ENCODE data around the gene ANKUB1.

The ANKUB1 gene

DNA sequence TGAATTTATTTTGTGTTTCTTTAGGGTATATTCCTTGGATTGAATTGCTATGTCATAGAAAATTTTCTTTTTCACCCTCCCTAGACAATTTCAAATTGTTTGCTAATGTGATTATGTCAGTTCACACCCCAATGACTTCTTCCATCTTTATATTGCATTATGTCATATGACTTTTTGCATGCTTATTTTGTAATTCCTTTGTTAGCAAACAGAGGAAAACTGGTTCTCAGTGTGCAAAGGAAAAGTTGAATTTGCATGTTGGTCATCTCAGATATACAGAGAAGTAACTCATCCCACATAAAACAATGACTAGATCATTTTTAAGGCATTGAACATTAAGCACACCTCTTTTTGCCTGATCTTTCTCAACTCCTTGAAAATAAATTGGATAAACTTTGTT lies 17.3 kb upstream of the ANKUB1 start:
- no peak for DNase-seq (ENCODE audit: low read depth in 1 of 2, low spot score in 1 of 2)

DNA sequence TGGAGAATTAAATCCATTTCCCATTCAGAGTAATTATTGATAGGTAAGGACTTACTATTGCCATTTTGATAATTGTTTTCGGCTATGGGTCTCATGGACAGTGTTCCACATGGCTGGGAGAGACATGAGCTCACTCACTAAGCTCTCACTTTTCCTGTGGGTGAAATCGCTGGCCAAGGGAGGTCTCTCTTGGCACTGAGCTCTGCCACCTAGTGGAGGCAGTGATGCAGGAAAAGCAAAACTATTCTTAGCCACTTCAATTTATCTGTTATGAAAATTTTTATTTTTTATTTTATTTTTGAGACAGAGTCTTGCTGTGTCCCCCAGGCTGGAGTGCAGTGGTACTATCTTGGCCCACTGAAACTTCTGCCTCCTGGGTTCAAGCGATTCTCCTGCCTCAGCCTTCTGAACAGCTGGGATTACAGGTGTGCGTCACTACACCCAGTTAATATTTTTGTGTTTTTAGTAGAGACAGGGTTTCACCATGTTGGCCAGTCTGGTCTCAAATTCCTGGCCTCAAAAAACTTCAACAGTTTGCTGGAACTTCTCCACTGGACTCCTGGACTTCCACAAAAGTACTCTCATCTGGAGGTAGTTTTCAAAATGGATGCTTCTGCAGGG lies 16.0 kb upstream of the ANKUB1 start:
- DNase-seq (ENCODE audit: low read depth in 1 of 2, low spot score in 1 of 2) = peak in 1 of 2 donors; percentile 17

DNA sequence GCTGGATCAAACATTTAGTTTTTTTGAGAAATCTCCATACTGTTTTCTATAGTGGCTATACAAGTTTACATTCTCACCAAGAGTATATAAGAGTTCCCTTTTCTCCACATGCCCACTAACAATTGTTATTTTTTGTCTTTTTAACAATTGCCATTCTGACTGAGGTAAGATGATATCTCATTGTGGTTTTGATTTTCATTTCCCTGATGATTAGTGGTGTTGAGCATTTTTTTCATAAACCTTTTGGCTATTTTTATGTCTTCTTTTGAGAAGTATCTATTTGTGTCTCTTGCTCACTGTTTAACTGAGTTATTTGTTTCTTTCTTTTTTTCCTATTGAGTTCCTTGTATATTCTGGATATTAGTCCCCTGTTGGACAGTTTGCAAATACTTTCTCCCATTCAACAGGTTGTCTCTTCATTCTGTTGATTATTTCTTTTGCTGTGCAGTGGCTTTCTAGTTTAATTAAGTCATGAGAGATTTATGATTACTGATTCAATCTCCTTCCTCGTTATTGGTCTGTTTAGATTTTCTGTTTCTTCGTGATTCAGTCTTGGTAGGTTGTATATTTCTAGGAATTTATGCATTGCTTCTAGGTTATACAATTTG lies 13.9 kb upstream of the ANKUB1 start:
- DNase-seq (ENCODE audit: low read depth in 1 of 2, low spot score in 1 of 2) = no peak

DNA sequence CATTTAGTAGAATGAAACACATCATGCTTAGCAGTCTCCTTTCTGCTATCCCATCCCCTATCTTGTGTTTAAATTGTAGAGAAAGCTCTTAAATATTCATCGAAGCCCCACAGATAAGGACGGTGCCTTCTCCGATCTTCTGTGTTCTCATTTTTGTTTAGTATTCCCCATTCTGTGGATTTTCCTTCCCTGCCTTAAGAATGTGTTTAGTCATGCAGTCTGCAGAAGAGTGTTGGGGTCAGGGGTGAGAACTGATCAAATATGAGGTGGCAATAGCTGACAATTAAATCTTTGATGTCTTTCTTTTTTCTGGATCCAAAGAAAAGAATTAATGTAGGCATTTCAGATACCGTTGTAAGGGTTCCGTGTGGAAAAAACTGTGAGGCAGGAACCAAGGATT lies 9.3 kb upstream of the ANKUB1 start:
- no peak for DNase-seq (ENCODE audit: low read depth in 1 of 2, low spot score in 1 of 2)

DNA sequence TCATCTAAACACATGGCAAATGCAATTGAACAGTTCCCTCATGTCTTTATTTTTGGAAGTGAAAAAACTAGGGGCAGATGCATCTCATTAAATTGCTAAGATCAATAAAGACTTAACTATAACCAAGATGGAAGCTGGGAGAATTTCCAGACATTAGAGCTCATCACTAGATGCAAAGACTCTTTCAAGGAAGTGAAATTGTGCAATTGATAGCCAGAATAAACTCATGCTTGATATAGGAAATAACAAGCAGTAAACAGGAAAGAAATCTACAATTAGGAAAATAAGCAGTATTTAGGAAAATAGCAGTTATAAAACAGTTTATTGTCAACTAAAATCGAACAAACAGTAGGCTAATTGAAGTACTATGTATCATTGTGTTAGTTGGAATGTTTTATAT lies 8.8 kb upstream of the ANKUB1 start:
- no peak for DNase-seq (ENCODE audit: low read depth in 1 of 2, low spot score in 1 of 2)

DNA sequence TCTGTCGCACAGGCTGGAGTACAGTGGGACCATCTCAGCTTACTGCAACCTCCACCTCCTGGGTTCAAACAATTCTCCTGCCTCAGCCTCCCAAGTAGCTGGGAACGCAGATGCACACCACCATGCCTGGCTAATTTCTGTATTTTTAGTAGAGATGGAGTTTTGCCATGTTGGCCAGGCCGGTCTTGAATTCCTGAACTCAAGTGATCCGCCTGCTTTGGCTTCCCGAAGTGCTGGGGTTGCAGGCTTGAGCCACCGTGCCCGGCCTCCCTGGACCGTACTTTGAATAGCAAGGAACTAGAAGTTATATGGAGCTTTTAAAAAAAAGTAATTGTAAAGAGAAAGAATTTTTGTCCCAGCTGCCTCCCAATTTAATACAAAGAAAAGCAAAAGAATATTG lies 8.3 kb upstream of the ANKUB1 start:
- no peak for DNase-seq (ENCODE audit: low read depth in 1 of 2, low spot score in 1 of 2)

DNA sequence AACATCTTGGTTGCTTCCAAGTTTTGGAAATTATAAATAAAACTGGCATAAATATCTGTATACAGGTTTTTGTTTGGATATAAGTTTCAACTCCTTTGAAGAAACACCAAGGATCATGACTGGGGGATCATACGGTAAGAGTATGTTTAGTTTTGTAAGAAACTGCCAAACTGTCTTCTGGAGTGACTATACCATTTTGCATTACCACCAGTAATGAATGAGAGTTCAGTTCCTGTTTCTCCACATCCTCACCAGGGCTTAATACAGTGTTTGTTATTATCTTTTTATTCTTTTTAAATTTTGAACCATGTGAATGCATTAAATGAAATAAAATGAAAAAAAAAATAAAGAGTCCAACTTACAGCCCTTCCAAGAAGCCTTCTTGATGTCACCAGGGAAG lies 3.7 kb upstream of the ANKUB1 start:
- no peak for DNase-seq (ENCODE audit: low read depth in 1 of 2, low spot score in 1 of 2)

DNA sequence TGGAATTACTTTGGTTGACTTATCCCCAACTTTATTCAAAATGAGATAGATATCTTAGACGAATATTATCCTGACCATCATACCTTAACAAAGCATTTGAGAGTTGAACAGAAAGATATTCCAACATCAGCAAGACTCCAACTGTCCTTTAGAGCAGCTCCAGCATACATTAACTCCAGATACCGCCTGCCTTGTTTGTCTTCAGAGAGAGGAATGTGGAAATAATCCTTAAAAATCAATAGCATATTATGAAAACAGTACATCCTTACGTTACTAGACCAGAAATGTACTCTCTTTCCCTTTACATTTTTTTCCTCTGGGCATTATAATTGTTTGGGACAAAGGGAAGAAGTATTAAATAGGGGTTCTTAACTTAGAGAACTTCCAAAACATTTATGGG lies 1.7 kb downstream of the ANKUB1 start:
- DNase-seq (ENCODE audit: low read depth in 1 of 2, low spot score in 1 of 2) = no peak

DNA sequence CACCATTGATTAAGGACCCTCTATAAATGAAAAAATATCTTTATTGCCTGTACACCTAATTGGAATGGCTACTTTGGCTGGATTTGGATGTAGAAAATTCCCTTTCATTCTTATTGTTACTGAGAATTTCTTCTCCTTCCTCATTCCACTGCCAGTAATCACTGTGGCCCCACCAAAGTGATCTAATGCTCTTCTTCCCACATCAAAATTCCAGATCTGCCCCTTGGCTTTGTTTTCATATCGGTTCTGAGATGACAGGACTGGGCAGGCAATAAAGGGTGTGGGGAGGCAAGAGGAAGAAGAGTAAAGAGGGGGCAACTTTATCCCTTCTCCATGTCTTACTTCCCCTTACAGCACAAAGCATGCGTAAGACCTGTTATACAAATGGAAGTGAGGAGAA lies 2.1 kb downstream of the ANKUB1 start:
- no peak for DNase-seq (ENCODE audit: low read depth in 1 of 2, low spot score in 1 of 2)

DNA sequence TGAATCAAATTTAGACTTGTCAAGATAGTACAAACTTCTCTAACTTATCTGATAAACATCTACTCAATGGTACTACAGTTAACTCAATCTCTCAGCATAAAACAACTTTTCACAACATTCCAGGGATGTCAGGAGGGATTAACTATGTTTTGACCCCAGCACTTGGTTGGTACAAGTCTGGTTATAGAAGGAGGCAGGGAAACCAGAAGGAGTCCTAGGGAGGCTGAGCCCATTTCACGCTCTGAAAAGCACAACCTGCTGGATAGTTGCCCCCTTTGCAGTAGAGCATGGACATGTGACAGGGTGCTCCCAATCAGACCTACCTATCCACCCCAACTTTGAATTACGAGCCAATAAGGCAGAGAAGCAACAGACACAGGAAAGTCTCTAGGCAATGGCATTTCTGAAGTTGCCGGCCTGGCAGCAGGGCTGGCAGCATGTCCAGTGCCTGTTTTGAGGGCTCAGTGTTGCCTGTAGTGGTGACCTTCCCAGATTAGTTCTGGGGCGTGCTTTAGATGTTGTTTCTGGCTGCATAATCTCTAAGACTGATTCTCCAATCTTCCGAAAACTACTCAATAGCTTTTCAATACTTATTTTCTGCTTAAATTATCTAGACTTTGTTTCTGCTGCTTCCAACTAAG lies 8.2 kb downstream of the ANKUB1 start:
- no peak for DNase-seq (ENCODE audit: low read depth in 1 of 2, low spot score in 1 of 2)

DNA sequence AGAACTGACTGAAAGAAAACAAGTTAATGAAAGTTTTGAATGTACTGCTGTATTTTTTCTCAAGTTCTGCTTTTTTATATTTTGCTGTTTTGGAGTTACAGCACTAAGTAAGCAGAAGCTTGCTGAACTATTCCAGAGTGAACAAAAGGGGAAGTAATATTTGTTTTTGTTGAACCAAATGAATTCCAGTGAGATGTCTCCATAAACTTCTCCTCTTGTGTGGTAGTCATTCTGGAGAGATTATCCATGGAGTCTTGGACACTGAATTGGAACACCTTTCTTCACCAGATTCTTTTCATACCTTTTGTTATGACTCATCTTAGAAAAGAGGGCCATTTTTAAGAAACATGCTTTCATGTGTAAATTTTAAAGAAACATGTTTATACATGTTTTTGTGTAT lies 8.8 kb downstream of the ANKUB1 start:
- DNase-seq (ENCODE audit: low read depth in 1 of 2, low spot score in 1 of 2) = no peak

DNA sequence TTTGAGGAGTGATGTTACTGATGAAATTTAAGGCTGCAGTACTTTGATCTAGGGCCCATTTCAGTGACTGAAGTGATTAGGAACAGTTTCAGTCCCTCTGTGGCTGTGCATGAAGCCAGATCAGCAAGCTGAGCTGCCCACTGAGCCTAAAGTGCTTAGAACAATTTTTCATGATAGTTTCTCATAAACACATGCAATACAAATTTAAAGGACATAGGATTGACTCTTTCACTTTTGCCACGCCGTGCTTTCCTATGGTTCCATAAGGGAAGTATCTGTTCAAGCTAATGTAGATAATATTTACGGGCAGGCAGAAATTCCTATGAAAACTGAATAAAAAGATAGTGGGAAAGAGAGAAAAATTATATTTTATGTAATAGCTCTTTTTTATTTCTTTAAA lies 10.6 kb downstream of the ANKUB1 start:
- no peak for DNase-seq (ENCODE audit: low read depth in 1 of 2, low spot score in 1 of 2)

DNA sequence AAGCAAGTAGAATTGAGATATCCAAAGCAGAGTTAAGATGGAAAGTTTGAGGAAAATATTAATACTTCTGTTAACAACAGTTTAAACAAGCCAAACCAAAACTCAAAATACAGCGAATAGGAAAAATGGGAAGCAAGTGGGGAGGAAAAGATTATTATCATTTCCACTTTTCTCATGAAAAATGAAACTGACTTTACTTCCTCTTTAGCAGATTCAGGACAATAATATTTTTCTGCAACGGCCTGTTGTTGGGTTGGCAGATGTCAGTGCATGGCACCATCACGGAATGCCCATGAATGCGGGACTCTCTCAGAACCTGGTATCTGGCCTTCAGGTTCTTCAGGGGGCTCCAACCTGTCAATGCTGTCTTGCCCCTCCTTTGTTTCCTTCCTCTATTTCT lies 11.1 kb downstream of the ANKUB1 start:
- DNase-seq (ENCODE audit: low read depth in 1 of 2, low spot score in 1 of 2) = no peak

DNA sequence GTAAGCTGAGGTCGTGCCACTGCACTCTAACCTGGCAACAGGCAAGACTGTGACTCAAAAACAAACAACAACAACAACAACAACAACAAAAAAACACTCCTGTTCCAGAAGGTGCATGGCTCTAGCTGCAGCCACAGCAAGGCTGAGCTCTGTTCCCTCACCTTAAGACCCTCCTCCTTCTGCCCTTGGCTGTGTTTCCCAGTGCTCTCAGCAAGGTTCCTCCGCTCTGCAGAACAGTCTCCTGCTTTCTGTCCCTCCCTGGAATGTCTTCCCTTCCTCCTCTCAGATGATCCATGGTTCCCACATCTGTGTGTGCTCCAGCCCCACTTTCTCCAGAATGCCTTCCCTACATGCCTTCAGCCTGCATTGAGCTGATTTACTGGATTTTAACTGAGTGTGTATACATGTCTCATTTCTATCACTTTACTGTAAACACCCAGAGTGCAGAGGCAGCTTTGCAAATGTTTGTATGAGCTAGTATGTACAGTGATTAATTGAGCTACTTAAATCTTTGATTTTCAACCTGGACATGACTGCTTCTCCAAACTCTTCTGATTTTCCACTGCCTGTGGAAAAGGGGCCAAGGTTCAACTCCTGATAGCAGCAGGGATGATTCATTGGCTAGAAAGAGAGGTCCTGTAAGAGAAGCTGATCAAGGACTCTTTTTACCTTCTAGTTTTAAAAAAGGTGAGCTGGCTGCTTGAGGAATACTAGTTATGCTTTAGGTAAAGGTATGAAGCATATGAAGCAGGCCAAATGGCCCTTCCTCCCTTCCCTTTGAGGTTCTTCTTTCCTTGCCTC lies 14.7 kb downstream of the ANKUB1 start:
- DNase-seq (ENCODE audit: low read depth in 1 of 2, low spot score in 1 of 2) = no peak

DNA sequence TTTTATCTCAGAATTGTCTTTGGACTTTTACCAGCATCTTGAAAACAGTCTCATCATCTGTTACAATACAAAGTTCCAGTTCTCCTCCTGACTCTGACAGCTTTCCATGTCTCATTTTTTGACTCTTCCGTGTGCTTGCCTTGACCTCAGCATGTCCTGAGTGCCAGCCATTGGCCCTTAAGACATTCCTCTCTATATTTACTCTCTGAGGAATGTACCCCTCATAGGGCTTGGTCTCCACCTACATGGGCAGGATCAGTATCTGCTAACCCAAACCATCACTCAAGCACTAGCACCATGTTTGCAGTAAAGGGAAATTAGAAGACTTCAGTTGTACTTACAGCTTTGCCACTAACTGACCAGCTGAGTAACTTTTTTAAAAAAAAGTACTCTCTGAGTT lies 16.2 kb downstream of the ANKUB1 start:
- no peak for DNase-seq (ENCODE audit: low read depth in 1 of 2, low spot score in 1 of 2)

DNA sequence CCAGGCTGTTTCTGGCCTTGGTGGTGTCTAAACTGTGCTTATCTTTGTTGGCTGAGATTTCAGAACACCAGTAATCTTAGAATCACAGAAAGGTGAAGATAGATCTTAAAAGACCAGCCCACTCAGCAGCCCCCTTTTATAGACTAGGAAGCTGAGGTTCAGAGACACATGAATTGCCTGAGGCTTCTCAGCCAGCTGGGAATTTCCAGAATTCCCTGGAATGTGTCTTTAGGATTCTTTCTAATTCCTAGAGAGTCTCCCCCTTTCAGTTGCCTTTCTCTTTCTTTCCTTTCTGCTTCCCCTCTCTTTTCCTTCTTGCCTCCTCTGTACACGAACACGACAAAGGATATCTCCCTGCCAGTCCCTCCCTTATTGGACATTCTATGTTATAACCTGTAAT lies 19.5 kb downstream of the ANKUB1 start:
- no peak for DNase-seq (ENCODE audit: low read depth in 1 of 2, low spot score in 1 of 2)

DNA sequence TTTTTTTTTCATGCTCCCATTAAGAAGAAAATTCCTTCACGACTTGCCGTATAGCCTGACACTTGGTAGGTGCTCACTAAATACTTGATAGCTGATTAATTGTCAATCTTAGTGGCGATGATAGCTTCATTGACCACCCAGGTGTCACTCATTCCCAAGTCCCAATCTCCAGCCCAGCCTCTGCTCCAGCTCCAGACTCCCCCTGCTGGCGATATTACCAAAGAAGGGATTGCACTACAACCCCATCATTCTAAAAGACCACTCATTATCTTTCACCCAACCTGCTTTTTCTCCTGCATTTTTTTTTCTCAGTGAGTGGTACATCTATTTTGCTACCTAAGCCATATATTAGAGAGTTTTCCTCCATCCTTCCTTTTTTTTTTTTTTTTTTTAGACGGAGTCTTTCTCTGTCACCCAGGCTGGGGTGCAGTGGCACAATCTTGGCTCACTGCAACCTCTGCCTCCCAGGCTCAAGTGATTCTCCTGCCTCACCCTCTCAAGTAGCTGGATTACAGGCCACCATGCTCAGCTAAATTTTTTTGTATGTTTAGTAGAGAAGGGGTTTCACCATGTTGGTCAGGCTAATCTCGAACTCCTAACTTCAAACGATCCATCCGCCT lies 20.6 kb downstream of the ANKUB1 start:
- DNase-seq (ENCODE audit: low read depth in 1 of 2, low spot score in 1 of 2) = no peak

DNA sequence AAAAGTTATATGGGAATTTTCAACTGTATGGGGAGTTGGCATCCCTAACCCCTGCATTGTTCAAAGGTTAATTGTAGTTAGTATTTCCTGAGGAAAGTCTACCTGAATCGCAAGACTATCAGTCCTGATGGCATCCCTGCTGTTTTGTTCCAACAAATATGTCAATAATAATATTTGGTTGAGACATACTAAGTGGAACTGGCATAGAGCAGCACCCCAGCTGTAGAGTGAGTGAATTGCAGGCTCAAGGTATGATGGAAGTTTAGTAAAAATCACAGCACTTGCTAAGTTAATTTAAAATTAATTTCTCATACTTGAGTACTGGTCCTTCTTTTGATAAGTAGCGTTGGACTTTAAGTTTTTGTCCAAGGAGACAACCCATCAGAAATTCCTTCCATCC lies 22.1 kb downstream of the ANKUB1 start:
- no peak for DNase-seq (ENCODE audit: low read depth in 1 of 2, low spot score in 1 of 2)

DNA sequence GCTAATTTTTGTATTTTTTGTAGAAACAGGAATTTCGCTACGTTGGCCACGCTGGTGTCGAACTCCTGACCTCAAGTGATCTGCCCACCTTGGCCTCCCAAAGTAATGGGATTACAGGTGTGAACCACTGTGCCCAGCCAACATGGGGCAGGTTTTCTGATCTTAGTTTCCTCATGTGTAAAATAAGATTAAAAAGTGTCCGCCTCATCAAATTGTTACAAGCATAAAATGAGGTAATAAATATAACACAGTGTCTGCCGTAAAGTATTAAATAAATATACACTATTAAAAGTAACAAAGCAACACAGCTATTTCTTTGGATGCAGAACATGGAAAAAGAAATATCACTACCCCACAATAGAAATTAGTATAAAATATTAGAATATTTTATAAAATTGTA lies 23.6 kb downstream of the ANKUB1 start:
- no peak for DNase-seq (ENCODE audit: low read depth in 1 of 2, low spot score in 1 of 2)

DNA sequence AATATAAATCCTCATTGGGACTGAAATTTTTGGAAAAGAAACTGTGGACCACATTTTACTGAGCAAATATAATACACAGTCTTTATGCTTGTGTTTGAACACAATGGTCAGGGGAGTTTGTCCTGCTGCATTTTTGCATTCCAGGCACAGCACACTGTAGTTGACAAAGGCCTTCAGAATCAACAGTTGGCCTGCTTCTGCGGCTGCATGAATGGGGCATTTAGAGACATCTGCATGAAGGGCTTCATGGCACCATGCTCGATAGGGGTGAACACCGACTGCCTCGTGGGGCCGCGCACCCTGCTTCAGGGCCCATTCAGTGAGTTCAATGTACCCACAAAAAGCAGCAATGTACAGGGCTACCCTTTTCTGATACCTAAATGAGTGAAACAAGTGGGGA lies 24.6 kb downstream of the ANKUB1 start:
- no peak for DNase-seq (ENCODE audit: low read depth in 1 of 2, low spot score in 1 of 2)

DNA sequence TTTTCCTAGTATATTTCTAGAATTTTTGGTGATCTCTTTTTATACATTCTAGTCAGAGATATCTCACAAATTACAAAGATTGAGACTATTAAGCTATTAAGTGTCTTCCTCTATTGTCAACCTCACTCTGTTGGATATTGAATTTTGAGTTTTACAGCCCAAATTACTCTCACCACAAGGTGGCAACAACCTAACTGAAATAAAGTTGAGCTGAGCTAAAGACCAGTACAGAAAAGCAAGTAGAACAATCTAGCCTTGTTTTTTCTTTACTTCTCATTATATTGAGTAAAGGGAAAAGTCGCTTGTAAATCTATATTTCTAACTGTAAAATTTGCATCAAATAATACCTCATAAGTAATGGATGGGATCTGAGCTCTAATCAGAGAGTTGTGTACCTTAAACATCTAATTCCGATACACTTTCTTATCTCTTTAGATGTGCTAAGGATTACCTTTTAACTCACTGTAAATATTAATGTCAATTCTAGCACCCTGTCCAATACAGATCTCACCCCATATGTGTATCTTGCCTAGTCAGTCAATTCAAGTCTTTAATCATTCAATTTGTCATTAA lies 26.5 kb downstream of the ANKUB1 start:
- DNase-seq (ENCODE audit: low read depth in 1 of 2, low spot score in 1 of 2) = no peak
